ENCODE measurements around the gene TBC1D3L.
"Not testable (repeated sequence)": the region's sequence is repeated elsewhere in the genome, so short reads cannot be mapped to it uniquely, and the experiment has no call there.

The TBC1D3L gene

GRCh38 chr17:37988960-37989359 lies at the start of gene TBC1D3L:
Gene TBC1D3L (minus strand): TSS chr17:37989060. CDS start chr17:37987520, 1,540 bp downstream.
- not testable (repeated sequence) for DNase-seq

GRCh38 chr17:38003676-38004075 lies 14.8 kb upstream of the TBC1D3L start, which contains the start of gene TBC1D3D:
Gene TBC1D3D (plus strand): TSS chr17:38003976. CDS start chr17:38005561, 1,585 bp downstream.
- not testable (repeated sequence) for DNase-seq
